T-helper 2 cell treated with Interferon-gamma antibody and Interleukin-4, amounts not matched to agents 5 μg/mL and 100 μg/mL, for 36 hours (primary cell): ENCODE measurements around the gene NCF2.

ENCODE experiments used
- DNase-seq: peaks from one replicate; pipeline ENCODE4 v3.0.0; 2021; ENCODE audit warnings: low spot score
- H3K27ac Mint-ChIP-seq: one replicate; pipeline ENCODE4 v1.8.0; 2021; ENCODE audit warnings: mild to moderate bottlenecking, mixed read lengths
- H3K27me3 Mint-ChIP-seq: one replicate; pipeline ENCODE4 v1.8.0; 2021; ENCODE audit warnings: low read depth, mixed read lengths
- H3K36me3 Mint-ChIP-seq: one replicate; pipeline ENCODE4 v1.8.0; 2021; ENCODE audit warnings: low read depth, mixed read lengths
- H3K4me1 Mint-ChIP-seq: one replicate; pipeline ENCODE4 v1.8.0; 2021; ENCODE audit warnings: low read depth, mixed read lengths
- H3K4me3 Mint-ChIP-seq: one replicate; pipeline ENCODE4 v1.8.0; 2022; ENCODE audit warnings: mild to moderate bottlenecking, moderate library complexity, mixed read lengths
- H3K9me3 Mint-ChIP-seq: one replicate; pipeline ENCODE4 v1.8.0; 2021; ENCODE audit warnings: mixed read lengths

NCF2 gene

DNA sequence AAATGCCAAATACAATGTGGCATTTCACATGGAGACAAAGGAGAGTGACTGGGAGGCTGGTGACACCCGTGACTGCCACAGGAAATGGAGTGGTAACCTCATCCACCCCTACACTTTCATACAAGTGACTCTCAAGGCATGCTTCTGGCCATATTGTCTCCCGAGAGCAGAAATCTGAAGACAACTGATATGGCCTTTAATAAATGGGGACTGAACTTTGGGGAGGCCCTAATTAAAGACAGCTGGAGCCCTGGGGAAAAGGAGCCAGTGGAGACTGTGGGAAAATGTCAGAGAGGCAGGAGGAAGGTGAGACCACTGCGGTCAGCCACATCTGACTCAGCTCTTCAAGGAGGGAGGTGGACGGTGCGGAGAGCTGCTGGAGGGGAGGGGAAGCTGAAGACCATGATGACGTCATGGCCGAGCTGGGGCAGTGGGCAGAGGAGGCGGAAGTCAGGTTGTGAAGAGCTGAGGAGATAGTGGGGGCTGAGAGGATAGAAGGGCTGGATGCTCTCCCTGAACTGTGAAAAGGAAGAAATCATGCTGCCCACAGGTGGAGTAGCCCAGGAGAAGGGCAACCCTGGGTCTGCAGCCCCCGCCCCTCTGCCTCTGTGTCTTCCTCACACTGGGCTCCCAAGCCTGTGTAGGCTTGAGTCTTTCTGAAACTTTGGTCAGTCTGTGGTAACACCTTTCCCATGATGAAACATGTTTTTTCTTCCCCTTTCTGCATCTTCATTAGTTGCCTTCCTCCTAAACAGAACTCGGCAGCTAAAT lies 14.0 kb upstream of the NCF2 start:
- peaks cover 8% of the 10 kb centered on the region for H3K4me1 Mint-ChIP-seq
- H3K36me3 Mint-ChIP-seq: no peaks in the 10 kb centered on the region
- no peak overlapping the region for H3K4me3 Mint-ChIP-seq
- H3K27me3 Mint-ChIP-seq: no peaks in the 10 kb centered on the region
- H3K27ac Mint-ChIP-seq: no peak overlapping the region
- no peaks in the 10 kb centered on the region for H3K9me3 Mint-ChIP-seq
- no peak for DNase-seq

DNA sequence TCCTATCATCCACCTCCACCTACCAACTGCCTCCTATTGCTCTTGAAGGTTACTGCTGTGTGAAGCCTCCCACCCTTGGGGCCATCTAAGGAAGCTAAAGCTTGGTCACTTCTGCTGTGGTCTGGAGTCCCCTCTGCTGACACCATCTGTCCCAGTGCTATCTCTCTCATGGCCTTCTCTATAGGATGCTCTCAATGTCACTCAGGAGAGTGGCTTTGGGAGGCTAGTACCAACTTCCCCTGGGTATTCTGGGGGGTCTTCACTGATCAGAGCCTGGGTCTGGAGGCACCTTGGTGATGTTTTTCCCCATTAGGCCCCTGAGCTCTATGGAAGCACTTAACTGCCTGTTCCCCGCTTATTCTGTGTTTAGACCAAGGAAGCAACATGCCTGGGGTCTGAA lies 12.3 kb upstream of the NCF2 start:
- Mint-ChIP-seq H3K27ac (no peak overlapping the region), H3K36me3 (no peaks in the 10 kb centered on the region), H3K27me3 (no peaks in the 10 kb centered on the region), H3K4me1 (peaks cover 15% of the 10 kb centered on the region), H3K4me3 (no peak overlapping the region), H3K9me3 (no peaks in the 10 kb centered on the region)
- DNase-seq: no peak

DNA sequence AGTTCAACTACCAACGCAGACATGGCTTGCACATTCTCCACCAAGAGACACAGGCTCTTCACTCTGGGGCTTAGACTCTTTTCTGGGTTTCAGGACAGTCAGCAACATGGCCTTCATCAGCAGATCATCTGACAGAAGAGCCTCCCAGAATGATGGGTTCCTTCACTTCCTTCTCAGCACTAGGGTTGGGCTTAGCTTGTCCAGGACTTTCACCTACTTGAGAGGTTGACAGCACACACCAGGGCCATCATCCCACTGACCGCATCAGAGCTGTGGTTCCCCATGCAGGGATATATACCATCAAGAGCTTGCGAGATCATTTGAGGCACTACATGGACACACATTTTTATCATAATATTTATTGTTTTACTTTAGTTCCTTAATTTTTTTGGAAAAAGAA lies 10.4 kb upstream of the NCF2 start:
- peaks cover 13% of the 10 kb centered on the region for H3K4me1 Mint-ChIP-seq
- H3K27me3 Mint-ChIP-seq: no peaks in the 10 kb centered on the region
- no peak overlapping the region for H3K4me3 Mint-ChIP-seq
- no peak overlapping the region for H3K27ac Mint-ChIP-seq
- H3K36me3 Mint-ChIP-seq: no peaks in the 10 kb centered on the region
- no peaks in the 10 kb centered on the region for H3K9me3 Mint-ChIP-seq
- no peak for DNase-seq

DNA sequence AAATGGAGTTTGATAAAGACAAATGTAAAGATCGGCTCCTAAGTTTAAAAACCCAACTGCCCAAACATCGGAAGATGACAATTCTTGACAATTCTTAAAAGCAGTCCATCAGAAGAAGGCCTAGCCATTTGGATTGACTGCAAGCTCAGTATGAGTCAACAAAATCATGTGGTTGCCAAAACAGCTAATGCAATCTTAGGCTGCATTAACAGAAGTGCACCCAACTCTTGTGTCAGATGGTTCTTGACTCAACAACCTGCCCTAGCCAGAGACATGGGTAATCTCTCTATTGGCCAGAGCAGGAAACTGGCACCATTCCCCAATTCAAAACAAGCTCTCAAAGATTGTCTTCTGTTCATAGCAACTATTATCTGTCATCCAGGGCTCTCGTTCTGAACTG lies 9.9 kb upstream of the NCF2 start:
- peaks cover 13% of the 10 kb centered on the region for H3K4me1 Mint-ChIP-seq
- H3K27ac Mint-ChIP-seq: no peak overlapping the region
- H3K36me3 Mint-ChIP-seq: no peaks in the 10 kb centered on the region
- H3K4me3 Mint-ChIP-seq: no peak overlapping the region
- no peaks in the 10 kb centered on the region for H3K27me3 Mint-ChIP-seq
- no peaks in the 10 kb centered on the region for H3K9me3 Mint-ChIP-seq
- no peak for DNase-seq

DNA sequence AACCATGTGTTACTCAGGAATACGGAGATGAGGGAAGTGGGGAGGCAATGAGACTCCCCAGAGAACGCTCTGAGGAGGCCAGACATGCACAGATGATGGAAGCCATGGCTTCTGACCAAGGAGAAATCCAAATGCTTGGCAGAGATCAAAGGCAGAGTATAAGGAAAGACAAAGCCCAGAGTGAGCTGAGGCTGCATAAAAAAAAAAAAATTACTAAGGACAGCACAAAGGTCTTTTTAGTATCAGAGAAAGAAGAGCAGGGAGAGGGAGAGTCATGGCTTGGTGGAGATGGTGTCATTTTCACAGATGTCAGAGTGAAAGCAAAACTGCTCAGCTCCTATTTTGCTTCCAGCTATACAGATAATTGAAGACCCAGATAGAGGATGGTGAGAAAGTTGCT lies 8.1 kb upstream of the NCF2 start:
- Mint-ChIP-seq H3K27ac (peak overlapping the region; percentile 38), H3K4me1 (peaks cover 11% of the 10 kb centered on the region), H3K9me3 (no peaks in the 10 kb centered on the region), H3K4me3 (no peak overlapping the region), H3K27me3 (no peaks in the 10 kb centered on the region), H3K36me3 (no peaks in the 10 kb centered on the region)
- no peak for DNase-seq

DNA sequence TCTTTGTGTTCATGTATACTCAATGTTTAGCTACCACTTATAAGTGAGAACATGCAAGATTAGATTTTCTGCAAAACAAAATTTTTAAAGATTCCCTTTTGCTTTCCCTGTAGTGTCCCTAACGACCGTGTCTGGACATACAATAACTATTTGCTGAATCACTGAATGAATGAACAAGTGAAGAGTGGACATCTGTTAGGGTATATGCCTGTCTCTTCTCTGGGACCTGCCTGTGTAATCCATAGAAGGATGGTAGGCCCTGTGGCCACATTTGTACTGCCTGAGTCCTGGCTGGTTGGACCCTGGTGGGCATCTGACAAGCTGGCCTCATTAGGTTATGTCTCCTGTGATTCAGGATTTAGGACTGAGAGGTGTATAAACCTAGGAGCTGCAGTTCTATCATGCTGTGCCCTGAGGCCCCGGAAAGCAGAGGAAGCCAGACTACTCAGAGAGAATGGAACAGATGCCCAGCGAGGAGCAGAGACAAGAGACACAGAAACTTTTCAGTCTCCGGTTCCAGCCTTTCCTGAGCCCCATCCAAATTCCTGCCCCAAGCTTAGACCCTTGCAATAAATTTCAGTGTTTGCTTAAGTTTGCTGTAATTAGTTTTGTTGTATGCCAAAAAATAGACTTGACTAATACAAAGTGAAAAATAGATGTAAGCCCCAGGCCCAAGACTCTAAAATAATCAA lies 7.5 kb upstream of the NCF2 start:
- H3K36me3 Mint-ChIP-seq: no peaks in the 10 kb centered on the region
- H3K27ac Mint-ChIP-seq: no peak overlapping the region
- H3K27me3 Mint-ChIP-seq: no peaks in the 10 kb centered on the region
- no peak overlapping the region for H3K4me3 Mint-ChIP-seq
- DNase-seq: no peak
- no peaks in the 10 kb centered on the region for H3K9me3 Mint-ChIP-seq
- H3K4me1 Mint-ChIP-seq: peaks cover 16% of the 10 kb centered on the region

DNA sequence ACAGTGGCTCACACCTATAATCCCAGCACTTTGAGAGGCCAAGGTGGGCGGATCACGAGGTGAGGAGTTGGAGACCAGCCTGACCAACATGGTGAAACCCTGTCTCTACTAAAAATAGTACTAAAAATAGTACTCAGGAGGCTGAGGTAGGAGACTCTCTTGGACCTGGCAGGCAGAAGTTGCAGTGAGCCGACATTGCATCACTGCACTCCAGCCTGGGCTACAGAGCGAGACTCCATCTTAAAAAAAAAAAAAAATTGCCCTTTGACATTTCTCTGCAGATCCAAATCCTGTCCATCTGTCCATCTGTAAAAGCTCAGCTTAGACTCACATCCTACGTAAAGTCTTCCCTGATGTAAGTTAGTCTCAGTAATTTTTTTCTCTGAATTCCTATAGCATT lies 6.2 kb upstream of the NCF2 start:
- H3K27me3 Mint-ChIP-seq: no peaks in the 10 kb centered on the region
- H3K4me1 Mint-ChIP-seq: peaks cover 19% of the 10 kb centered on the region
- DNase-seq: no peak
- no peaks in the 10 kb centered on the region for H3K9me3 Mint-ChIP-seq
- H3K27ac Mint-ChIP-seq: no peak overlapping the region
- H3K36me3 Mint-ChIP-seq: no peaks in the 10 kb centered on the region
- H3K4me3 Mint-ChIP-seq: no peak overlapping the region

DNA sequence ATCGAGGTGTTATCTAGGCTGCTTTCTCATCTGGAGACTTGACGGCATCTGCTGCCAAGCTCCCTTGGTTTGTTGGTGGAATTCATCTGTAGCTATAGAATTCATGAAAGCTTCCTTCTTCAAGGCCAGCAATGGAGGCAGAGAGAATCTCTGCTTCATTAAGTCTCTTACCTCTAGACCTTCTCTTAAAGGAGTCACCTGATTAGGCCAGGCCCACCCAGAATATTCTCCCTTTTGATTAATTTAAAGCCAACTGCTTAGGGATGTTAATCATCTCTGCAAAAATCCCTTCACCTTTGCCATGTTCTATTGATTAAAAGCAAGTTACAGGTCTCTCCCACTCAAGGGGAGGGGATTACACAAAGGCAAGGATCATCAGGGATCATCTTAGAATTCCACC lies 5.3 kb upstream of the NCF2 start:
- Mint-ChIP-seq H3K4me3 (no peak overlapping the region), H3K27me3 (no peaks in the 10 kb centered on the region), H3K4me1 (peaks cover 25% of the 10 kb centered on the region), H3K27ac (no peak overlapping the region), H3K36me3 (no peaks in the 10 kb centered on the region), H3K9me3 (no peaks in the 10 kb centered on the region)
- no peak for DNase-seq

DNA sequence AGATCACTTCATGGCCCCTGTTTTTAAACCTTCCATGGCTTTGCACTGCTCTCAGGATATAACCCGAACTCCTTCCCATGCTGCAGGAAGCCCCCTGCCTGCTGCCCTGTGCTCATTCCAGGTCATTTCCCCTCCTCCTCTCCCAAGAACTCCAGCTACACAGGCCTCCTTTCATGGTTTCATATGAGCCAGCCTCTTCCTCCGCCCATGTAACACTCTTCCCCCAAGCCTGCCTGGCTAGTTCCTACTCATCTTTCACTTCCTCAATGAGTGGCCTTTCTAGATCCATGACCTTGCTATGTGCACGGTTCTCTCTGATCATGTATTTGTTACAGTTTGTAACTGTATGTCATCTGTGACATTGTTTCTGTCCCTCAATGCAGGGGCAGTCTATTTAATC lies 3.1 kb upstream of the NCF2 start:
- H3K4me1 Mint-ChIP-seq: peaks cover 41% of the 10 kb centered on the region
- DNase-seq: no peak
- no peaks in the 10 kb centered on the region for H3K9me3 Mint-ChIP-seq
- H3K27ac Mint-ChIP-seq: no peak overlapping the region
- H3K36me3 Mint-ChIP-seq: peaks cover 1% of the 10 kb centered on the region
- no peaks in the 10 kb centered on the region for H3K27me3 Mint-ChIP-seq
- no peak overlapping the region for H3K4me3 Mint-ChIP-seq

DNA sequence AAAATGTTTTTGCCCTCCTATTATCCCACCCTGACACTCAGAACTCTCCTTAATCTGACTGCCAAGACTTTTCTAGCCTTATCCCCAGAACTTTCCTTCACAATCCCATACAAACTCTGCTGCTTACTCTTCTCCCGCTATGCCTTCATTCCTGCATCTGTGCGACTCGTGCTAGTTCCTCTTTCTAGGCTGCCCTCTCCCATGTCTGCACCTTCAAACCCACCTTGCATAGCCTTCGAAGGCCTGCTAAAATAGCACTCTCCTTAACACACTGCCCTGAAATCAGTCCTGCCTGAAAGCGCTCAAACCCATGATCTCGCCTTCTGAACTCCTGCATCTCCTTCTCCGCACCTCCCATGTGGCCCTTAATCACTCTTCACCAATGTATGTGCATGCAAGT lies 2.5 kb upstream of the NCF2 start:
- Mint-ChIP-seq H3K4me3 (no peak overlapping the region), H3K27ac (no peak overlapping the region), H3K4me1 (peaks cover 42% of the 10 kb centered on the region), H3K36me3 (peaks cover 1% of the 10 kb centered on the region), H3K27me3 (no peaks in the 10 kb centered on the region), H3K9me3 (no peaks in the 10 kb centered on the region)
- DNase-seq: no peak

DNA sequence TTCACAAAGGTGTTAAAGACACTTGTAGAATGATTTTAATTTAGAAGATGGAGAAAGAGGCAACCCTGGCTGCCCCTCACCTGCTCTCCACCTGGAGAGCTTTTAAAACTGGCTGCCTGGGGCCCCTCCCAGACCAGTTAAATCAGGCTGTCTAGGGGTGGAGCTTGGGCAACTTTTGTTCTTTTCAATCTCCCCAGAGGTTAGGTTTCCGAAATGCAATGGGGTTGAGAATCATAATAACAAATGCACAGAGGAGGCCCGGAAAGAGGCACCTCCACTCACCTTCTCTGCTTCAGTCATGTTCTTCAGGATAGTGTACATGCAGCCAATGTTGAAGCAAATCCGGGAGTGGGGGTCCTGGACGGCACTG lies 400 bp downstream of the NCF2 start:
- no peaks in the 10 kb centered on the region for H3K9me3 Mint-ChIP-seq
- peak overlapping the region; percentile 86 for H3K27ac Mint-ChIP-seq
- H3K27me3 Mint-ChIP-seq: no peaks in the 10 kb centered on the region
- H3K4me3 Mint-ChIP-seq: peak overlapping the region; percentile 74
- DNase-seq: no peak
- H3K36me3 Mint-ChIP-seq: peaks cover 5% of the 10 kb centered on the region
- H3K4me1 Mint-ChIP-seq: peaks cover 44% of the 10 kb centered on the region

DNA sequence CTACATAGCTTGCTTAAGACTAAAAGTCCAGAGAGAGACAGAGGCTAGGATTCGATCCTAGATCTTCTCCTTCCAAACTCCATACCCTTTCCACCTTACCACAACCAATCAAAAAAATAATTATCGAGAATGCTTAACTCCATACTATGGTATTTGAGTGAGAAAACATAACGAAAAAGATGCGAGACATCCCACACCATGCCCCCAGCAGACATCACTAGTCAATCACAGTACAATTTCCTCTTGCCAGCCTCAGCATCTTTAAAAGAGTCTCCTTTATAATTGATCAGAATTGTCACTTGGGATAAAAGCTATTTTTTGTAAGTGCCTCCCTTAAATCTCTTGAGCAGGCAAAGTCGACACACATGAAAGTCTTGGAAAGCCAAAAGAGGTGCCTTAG lies 875 bp downstream of the NCF2 start:
- Mint-ChIP-seq H3K27ac (peak overlapping the region; percentile 64), H3K4me1 (peaks cover 47% of the 10 kb centered on the region), H3K36me3 (peaks cover 6% of the 10 kb centered on the region), H3K4me3 (peak overlapping the region; percentile 74), H3K27me3 (no peaks in the 10 kb centered on the region), H3K9me3 (no peaks in the 10 kb centered on the region)
- DNase-seq: no peak

DNA sequence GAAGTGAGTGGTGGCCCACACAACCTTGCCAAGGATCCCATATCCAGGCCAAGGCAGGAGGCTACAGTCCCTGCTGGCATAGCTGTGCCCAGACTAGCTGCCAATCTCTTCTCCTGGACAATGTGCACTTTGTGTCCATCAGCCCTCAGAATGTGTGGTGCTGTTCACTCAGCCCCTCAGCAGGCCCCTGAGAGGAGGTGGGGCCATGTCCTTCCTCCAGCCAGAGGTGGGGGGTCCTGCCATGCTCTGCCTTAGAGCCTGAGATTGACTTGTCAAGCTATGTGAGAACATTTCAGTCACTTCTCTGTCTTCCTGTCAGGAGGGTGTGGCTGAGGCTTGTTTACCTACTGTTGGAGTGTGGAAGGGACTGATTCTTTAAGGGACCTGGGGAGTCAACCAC lies 1.4 kb downstream of the NCF2 start:
- Mint-ChIP-seq H3K27me3 (no peaks in the 10 kb centered on the region), H3K4me3 (peak overlapping the region; percentile 74), H3K4me1 (peaks cover 48% of the 10 kb centered on the region), H3K9me3 (no peaks in the 10 kb centered on the region), H3K36me3 (peaks cover 6% of the 10 kb centered on the region), H3K27ac (peak overlapping the region; percentile 64)
- DNase-seq: no peak

DNA sequence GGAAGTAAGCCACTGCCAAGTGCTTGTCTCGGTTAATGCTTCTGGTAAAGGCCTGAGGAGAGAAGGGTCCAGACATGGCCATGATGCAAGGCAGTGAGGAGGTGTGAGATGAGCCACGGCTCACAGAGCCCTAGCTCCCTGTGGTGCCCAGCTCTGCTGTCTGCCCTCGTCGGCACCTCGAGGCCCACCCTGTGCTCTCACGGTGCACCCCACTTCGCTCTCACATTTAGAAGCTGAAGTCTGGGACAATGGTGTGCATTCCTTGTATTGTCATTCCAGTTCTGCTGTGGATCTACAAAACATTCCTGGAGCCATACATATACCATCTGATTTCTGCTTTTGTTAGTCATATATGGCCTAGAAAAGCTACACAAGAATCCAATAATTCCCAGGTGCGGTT lies 3.3 kb downstream of the NCF2 start:
- Mint-ChIP-seq H3K27ac (no peak overlapping the region), H3K9me3 (no peaks in the 10 kb centered on the region), H3K27me3 (no peaks in the 10 kb centered on the region), H3K4me1 (peaks cover 36% of the 10 kb centered on the region), H3K4me3 (no peak overlapping the region), H3K36me3 (peaks cover 10% of the 10 kb centered on the region)
- DNase-seq: no peak

DNA sequence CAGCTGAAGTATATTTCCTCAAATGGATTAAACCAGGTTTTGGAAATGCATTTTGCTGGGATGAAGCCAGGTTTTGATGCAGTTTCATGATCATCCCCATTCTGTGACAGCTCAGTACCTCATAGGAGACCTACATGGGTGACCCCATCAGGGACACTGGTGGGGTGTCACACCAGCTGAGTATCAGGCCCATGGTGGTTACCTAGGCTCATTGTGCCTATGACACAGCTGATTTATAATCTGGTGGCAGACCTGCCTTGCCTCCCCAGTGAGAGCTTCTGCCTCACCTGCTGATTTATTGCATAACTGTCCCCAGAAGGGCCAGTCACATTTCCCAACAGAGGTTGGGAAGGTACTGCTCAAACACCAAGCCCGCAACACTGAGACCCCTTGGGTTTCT lies 3.8 kb downstream of the NCF2 start:
- Mint-ChIP-seq H3K36me3 (peaks cover 11% of the 10 kb centered on the region), H3K4me1 (peaks cover 36% of the 10 kb centered on the region), H3K27ac (no peak overlapping the region), H3K9me3 (no peaks in the 10 kb centered on the region), H3K27me3 (no peaks in the 10 kb centered on the region), H3K4me3 (no peak overlapping the region)
- DNase-seq: no peak
